ENCODE data around the gene TMEM94. TPM values are rescaled to one million over a fixed set of nuclear protein-coding genes. Genes with fewer than 3 reads are reported as not detected.

TMEM94 gene
- total RNA-seq, 1 experiment from 2014 or later = 10.7 TPM

- Histone ChIP-seq H3K4me3 (no peak overlapping the region), H3K27me3 (no peaks in the 10 kb centered on the region), H3K9me3 (no peaks in the 10 kb centered on the region), H3K36me3 (no peaks in the 10 kb centered on the region)
- no peak for DNase-seq
These were observed 29.7 kb downstream of the TMEM94 start for GRCh38 chr17:75486151-75486550.

GRCh38 chr17:75486951-75487350, 30.5 kb downstream of the TMEM94 start:
- no peaks in the 10 kb centered on the region for H3K27me3 ChIP-seq
- H3K4me3 ChIP-seq = no peak overlapping the region
- no peaks in the 10 kb centered on the region; the same call in 1 of the 2 replicates for H3K36me3 ChIP-seq
- DNase-seq = no peak
- H3K9me3 ChIP-seq = no peaks in the 10 kb centered on the region

GRCh38 chr17:75487351-75488070, 31.1 kb downstream of the TMEM94 start:
- Histone ChIP-seq H3K36me3 (no peaks in the 10 kb centered on the region; the same call in 1 of the 2 replicates), H3K27me3 (no peaks in the 10 kb centered on the region), H3K4me3 (no peak overlapping the region), H3K9me3 (no peaks in the 10 kb centered on the region)
- no peak for DNase-seq

- no peak for DNase-seq
- Histone ChIP-seq H3K27me3 (no peaks in the 10 kb centered on the region), H3K36me3 (no peaks in the 10 kb centered on the region; the same call in 1 of the 2 replicates), H3K9me3 (no peaks in the 10 kb centered on the region), H3K4me3 (no peak overlapping the region)
These were observed 32.5 kb downstream of the TMEM94 start for GRCh38 chr17:75488693-75489510.

GRCh38 chr17:75489511-75489955, 33.1 kb downstream of the TMEM94 start:
- Histone ChIP-seq H3K4me3 (no peak overlapping the region), H3K9me3 (no peaks in the 10 kb centered on the region), H3K27me3 (no peaks in the 10 kb centered on the region), H3K36me3 (no peaks in the 10 kb centered on the region; the same call in 1 of the 2 replicates)
- DNase-seq = no peak

- H3K27me3 ChIP-seq = no peaks in the 10 kb centered on the region
- no peak for DNase-seq
- no peak overlapping the region for H3K4me3 ChIP-seq
- H3K36me3 ChIP-seq = no peaks in the 10 kb centered on the region; the same call in 1 of the 2 replicates
- H3K9me3 ChIP-seq = no peaks in the 10 kb centered on the region
These were observed 33.8 kb downstream of the TMEM94 start for GRCh38 chr17:75490173-75490743.

GRCh38 chr17:75490953-75491649, 34.7 kb downstream of the TMEM94 start:
- no peak for DNase-seq
- Histone ChIP-seq H3K9me3 (no peaks in the 10 kb centered on the region), H3K4me3 (no peak overlapping the region), H3K36me3 (no peaks in the 10 kb centered on the region; the same call in 1 of the 2 replicates), H3K27me3 (no peaks in the 10 kb centered on the region)

- no peak for DNase-seq
- Histone ChIP-seq H3K27me3 (no peaks in the 10 kb centered on the region), H3K36me3 (no peaks in the 10 kb centered on the region; the same call in 1 of the 2 replicates), H3K4me3 (no peak overlapping the region), H3K9me3 (no peaks in the 10 kb centered on the region)
These were observed 35.2 kb downstream of the TMEM94 start for GRCh38 chr17:75491680-75492079.

- no peak for DNase-seq
- no peaks in the 10 kb centered on the region; the same call in 1 of the 2 replicates for H3K36me3 ChIP-seq
- H3K4me3 ChIP-seq = no peak overlapping the region
- no peaks in the 10 kb centered on the region for H3K27me3 ChIP-seq
- H3K9me3 ChIP-seq = no peaks in the 10 kb centered on the region
These were observed 36.2 kb downstream of the TMEM94 start for GRCh38 chr17:75492555-75493168.

- Histone ChIP-seq H3K4me3 (no peak overlapping the region), H3K36me3 (peaks cover 1% of the 10 kb centered on the region; the same call in 1 of the 2 replicates), H3K9me3 (no peaks in the 10 kb centered on the region), H3K27me3 (no peaks in the 10 kb centered on the region)
- no peak for DNase-seq
These were observed 37.2 kb downstream of the TMEM94 start for GRCh38 chr17:75493476-75494129.

GRCh38 chr17:75494326-75494877, 38.0 kb downstream of the TMEM94 start:
- no peak for DNase-seq
- no peaks in the 10 kb centered on the region for H3K27me3 ChIP-seq
- H3K4me3 ChIP-seq = no peak overlapping the region
- no peaks in the 10 kb centered on the region for H3K9me3 ChIP-seq
- H3K36me3 ChIP-seq = peaks cover 5% of the 10 kb centered on the region; the same call in 1 of the 2 replicates

- no peaks in the 10 kb centered on the region for H3K27me3 ChIP-seq
- H3K36me3 ChIP-seq = peaks cover 16% of the 10 kb centered on the region
- H3K4me3 ChIP-seq = no peak overlapping the region
These were observed 39.6 kb downstream of the TMEM94 start for GRCh38 chr17:75496005-75496404.

GRCh38 chr17:75498039-75498725, 41.7 kb downstream of the TMEM94 start:
- Histone ChIP-seq H3K4me3 (no peak overlapping the region), H3K36me3 (peaks cover 26% of the 10 kb centered on the region), H3K9me3 (no peaks in the 10 kb centered on the region), H3K27me3 (no peaks in the 10 kb centered on the region)
- DNase-seq = no peak

More at GRCh38 chr17:75496005-75496404, 39.6 kb downstream of the TMEM94 start:
- no peak for DNase-seq
- no peaks in the 10 kb centered on the region for H3K9me3 ChIP-seq

GRCh38 chr17:75498726-75499213, 42.3 kb downstream of the TMEM94 start:
- Histone ChIP-seq H3K27me3 (no peaks in the 10 kb centered on the region), H3K4me3 (no peak overlapping the region), H3K36me3 (peaks cover 30% of the 10 kb centered on the region), H3K9me3 (no peaks in the 10 kb centered on the region)
- no peak for DNase-seq
